8988T (cell line): ENCODE measurements around the gene MARK4.
"Not testable (repeated sequence)": the region's sequence is repeated elsewhere in the genome, so short reads cannot be mapped to it uniquely, and the experiment has no call there.

Experiments used
- DNase-seq: peaks from one replicate; pipeline ENCODE4 v3.0.0; 2011

MARK4 gene

GRCh38 chr19:45250832-45251451 is at the start of gene MARK4:
MARK4 (plus strand) TSS chr19:45251271; CDS start chr19:45251589, 318 bp downstream.
- peak; percentile 86 for DNase-seq

GRCh38 chr19:45202637-45203036 is 48.4 kb upstream of the MARK4 start:
- no peak for DNase-seq

DNA sequence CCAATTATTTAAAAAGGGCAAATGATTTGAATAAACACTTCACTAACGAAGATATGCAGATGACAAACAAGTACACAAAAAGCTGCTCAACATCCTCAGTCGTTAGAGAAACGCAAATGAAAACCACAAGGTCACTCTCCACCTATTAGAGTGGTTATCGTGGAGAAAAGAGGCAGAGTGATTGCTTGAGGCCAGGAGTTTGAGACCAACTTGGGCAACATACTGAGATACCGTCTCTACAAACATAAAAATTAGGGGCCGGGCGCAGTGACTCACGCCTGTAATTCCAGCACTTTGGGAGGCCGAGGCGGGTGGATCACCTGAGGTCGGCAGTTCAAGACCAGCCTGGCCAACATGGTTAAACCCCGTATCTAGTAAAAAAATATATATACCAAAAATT is 45.3 kb upstream of the MARK4 start:
- no peak for DNase-seq

DNA sequence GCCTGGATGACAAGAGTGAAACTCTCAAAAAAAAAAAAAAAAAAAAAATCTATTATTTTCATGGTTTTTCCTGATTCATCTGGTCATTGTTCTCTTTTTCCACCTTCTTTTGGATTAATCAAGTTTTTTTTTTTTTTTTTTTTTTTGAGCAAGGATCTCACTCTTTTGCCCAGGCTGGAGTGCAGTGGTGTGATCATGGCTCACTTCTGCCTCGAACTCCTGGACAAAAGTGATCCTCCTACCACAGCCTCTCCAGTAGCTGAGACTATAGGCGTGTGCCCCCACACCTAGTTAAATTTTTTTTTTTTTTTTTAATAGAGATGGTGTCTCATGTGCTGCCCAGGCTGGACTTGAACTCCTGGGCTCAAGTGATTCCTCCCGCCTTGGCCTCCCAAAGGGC is 44.7 kb upstream of the MARK4 start:
- no peak for DNase-seq

DNA sequence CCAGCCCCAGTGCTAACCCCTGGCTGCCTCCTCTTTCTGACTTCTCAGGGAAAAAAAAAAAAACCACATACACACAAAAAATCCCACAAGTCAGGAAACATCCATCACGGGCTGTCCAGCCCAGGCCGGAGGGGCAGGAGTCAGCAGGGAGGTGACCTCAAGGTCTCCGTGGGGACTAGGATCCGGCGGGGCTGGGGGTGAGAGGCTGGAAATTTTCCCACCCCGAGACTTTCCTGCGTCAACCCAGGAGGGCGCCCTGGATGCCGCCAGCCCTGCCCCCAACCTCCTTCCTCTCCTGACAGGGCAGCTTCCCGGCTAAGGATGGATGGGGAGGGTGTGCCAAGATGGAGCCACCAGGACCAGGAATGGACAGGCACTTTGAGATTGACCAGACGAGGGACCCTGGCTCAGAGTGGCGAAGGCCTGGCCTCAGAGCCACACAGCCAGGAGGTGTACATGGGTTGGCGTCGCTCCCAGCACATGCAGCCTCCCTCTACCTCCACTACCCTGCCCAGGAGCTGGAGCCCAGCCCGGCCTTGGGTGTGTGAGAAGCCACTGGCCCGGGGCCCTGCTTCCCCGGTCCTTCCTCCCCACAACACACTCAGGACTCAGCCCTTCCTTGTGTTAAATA is 39.2 kb upstream of the MARK4 start:
- no peak for DNase-seq

- no peak for DNase-seq
These were observed 38.0 kb upstream of the MARK4 start for GRCh38 chr19:45213031-45213430.

- no peak for DNase-seq
These were observed 35.5 kb upstream of the MARK4 start for GRCh38 chr19:45215391-45216191.

DNA sequence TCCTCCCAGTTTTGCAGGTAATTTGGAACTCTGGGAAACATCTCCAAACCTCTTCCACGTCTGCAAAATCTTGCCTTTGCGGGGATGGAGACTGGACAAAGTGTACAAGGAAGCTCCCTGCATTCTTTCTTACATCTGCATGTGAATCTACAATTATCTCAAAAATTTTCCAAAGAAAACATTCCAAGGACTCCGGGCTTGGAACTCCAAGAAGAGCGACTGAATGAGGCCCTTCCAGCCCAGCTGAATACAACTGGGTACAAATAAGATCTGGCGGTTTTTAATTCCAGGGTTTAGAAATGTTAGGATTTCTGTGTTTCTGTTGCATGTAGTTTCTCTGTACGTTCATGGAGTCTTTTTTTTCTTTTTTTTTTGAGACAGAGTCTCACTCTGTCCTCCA is 34.4 kb upstream of the MARK4 start:
- no peak for DNase-seq

GRCh38 chr19:45217193-45217956 is 33.7 kb upstream of the MARK4 start:
- no peak for DNase-seq

DNA sequence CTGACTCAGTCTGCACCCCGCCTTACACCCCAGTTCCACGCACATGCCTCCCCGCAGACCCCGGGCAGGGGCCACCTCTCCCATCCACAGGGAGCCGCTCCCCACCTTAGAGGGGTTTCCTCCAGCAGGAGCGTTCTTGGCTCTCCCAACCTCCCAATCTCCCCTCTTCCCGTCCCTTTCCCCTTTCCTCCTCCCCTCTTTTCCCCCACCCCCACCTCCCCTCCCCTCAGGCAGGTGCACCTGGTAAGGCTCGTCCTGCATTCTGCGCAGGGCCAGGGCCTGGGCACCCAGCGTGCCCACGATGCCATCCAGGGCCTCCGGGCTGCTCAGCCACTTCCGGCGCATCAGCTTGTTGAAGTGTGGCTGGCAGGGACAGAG is 33.1 kb upstream of the MARK4 start:
- no peak for DNase-seq

DNA sequence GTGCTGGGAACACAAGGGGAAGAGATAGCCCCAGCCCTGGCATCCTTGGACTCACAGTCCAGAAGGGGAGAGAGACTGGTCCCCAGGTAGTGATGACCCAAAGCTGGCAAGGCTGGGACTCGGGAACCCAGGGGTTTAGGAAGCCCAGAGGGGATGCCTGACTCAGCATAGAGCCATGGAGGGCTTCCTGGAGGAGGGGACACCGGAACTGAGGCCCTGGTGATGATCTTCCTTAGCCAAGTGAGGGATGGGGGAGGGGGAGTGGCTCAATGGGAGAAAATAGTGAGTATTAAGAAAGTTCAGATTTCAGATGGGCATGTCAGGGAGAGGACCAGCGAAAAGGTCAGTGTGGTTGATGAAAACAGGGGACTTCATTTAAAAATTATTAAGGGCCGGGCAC is 32.6 kb upstream of the MARK4 start:
- no peak for DNase-seq

- no peak for DNase-seq
These were observed 31.9 kb upstream of the MARK4 start for GRCh38 chr19:45218911-45219743.

DNA sequence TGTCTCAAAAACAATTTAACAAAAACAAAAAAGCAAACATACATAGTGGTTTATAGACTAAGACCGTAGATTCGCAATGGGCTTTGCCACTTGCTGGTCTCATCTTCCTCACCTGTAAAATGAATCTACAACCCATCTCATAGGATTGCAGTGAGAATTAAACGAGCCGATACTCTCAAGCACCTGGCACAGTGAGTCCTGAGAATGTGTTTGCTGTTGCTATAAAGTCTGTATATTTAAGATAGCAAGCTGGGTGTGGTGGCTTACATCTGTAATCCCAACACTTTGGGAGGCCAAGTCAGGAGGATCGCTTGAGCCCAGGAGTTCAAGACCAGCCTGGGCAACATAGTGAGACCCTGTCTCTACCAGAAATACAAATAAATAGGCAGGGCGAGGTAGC is 28.3 kb upstream of the MARK4 start:
- no peak for DNase-seq

DNA sequence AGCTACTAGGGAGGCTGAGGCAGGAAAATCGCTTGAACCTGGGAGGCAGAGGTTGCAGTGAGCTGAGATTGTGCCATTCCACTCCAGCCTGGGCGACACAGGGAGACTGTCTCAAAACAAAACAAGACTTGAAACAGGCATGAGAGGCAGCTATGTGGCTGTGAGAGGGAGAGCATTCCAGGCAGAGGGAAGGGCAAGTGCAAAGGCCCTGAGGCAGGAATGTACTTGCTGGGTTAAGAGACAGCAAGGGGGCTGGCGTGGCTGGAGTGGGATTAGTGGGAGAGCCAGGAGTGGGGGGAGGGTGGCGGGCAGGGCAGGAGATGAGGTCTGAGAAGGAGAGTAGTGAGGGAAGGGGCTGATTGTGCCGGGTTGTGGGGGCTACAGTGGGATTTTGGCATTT is 27.2 kb upstream of the MARK4 start:
- no peak for DNase-seq

DNA sequence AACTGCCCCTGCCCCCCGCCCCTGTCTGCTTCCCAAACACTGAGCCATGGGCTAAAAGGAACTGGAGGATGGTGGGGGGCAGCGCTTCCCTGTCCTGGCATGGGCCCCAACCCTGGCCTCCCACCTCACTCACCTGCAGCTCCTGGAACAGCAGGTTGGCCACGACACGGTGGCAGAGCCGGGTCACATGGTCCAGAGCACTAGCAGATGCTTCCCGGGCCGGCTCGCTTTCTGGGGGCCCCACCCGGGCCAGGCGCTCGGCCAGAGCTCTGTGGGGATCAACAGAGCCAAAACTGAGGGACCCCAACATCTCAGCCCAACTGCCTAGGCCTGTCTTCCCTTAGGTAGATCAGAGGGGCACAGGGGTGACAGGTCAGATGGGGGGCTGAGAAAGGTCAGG is 26.4 kb upstream of the MARK4 start:
- no peak for DNase-seq

GRCh38 chr19:45229056-45229455 is 22.0 kb upstream of the MARK4 start:
- not testable (repeated sequence) for DNase-seq

DNA sequence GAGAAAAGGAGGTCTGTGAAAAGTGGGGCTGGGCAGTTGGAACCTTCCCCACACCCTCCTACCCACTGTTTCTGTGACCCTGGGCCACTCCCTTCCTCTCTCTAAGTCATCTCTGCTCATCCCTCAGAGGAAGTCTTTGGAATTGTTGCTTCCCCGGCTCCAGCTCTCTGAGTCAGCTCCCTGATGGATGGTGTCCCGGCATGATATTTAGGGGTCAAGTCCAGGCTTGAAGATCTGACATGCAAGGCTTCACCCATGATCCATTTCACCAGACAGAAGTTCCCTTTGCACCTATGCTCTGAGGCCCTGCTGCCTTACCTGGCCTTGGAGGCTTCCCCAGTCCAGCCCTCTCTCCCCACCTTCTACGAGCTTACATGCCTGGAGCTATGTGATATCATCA is 19.2 kb upstream of the MARK4 start:
- no peak for DNase-seq

GRCh38 chr19:45234089-45234869 is 16.8 kb upstream of the MARK4 start:
- DNase-seq, result no peak

DNA sequence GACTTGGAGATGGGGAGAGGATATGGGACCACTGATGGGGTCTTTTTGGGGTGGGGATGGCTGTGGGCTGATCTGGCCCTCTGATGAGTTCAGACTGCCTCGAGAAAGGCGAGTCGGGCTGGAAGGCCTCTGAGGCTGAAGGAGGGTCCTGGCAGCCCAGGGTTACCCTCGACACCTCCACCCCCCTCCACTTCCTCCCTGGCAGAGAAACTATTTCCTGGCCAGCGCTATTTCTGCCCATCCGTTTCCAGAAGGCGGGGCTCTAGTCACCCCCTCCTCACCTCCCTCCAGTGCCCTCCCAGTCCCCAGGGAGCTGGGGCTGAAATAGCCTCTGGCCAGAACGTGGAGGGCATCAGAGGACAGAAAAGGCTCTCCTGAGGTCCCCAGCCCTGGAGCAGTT is 15.6 kb upstream of the MARK4 start:
- no peak for DNase-seq

- no peak for DNase-seq
These were observed 12.5 kb upstream of the MARK4 start for GRCh38 chr19:45238556-45238955.

- no peak for DNase-seq
These were observed 7.8 kb upstream of the MARK4 start for GRCh38 chr19:45243144-45243732.
